K562 (cell line): ENCODE data around the gene NRARP. TPM values are rescaled to one million over a fixed set of nuclear protein-coding genes. Genes with fewer than 3 reads are reported as not detected.

Experiments used
- BDP1 ChIP-seq: IDR thresholded peaks from 3 replicates; pipeline ENCODE4 v1.6.1; 2011; ENCODE audit not compliant: insufficient read length, insufficient read depth
- BMI1 ChIP-seq: fragments of 150-350 bp; IDR thresholded peaks from 2 replicates; pipeline ENCODE4 v1.6.1; 2014; ENCODE audit warnings: low read length
- CC2D1A ChIP-seq: fragments of 450-650 bp; IDR thresholded peaks from 2 replicates; pipeline ENCODE4 v1.6.1; 2017; ENCODE audit warnings: mild to moderate bottlenecking
- ETV1 ChIP-seq: fragments of 450-650 bp; conservative IDR thresholded peaks from 2 replicates; pipeline ENCODE4 v1.6.1; 2016; ENCODE audit warnings: missing genetic modification characterization, control low read depth, low read depth, missing compliant biosample characterization
- HMBOX1 ChIP-seq: sonication (generic); IDR thresholded peaks from 2 replicates; pipeline ENCODE4 v1.6.1; 2016
- MNT ChIP-seq, 2 experiments: fragments of 450-650 bp; conservative IDR thresholded peaks; 2 replicates each; pipeline ENCODE4 v1.6.1; 2017; ENCODE audit warnings: mild to moderate bottlenecking in 2 of 2, moderate library complexity in 2 of 2
- POLR2AphosphoS2 ChIP-seq: IDR thresholded peaks from 2 replicates; pipeline ENCODE4 v1.6.1; 2012; ENCODE audit warnings: low read length, improper control_type of control experiment
- RBFOX2 ChIP-seq: fragments of 200-400 bp; formaldehyde crosslinking; IDR thresholded peaks from 2 replicates; pipeline ENCODE4 v1.6.1; 2017; ENCODE audit warnings: low read depth, mild to moderate bottlenecking, low read length, moderate library complexity
- REST ChIP-seq, 2 experiments: fragments of 450-650 bp; formaldehyde crosslinking in 1 of 2; IDR thresholded peaks; 2 replicates each; pipeline versions ENCODE4 v1.4.0 to v1.6.1; 2014 to 2020; ENCODE audit warnings: mild to moderate bottlenecking in 2 of 2, borderline replicate concordance in 1 of 2, low read depth in 1 of 2
- SAFB ChIP-seq: fragments of 200-400 bp; formaldehyde crosslinking; IDR thresholded peaks from 2 replicates; pipeline ENCODE4 v1.6.1; 2017; ENCODE audit warnings: low read depth, low read length, borderline replicate concordance
- SMAD2 ChIP-seq: fragments of 150-350 bp; IDR thresholded peaks from 2 replicates; pipeline ENCODE4 v1.6.1; 2014; ENCODE audit warnings: low read depth, mild to moderate bottlenecking, low read length
- SMAD4 ChIP-seq: fragments of 250-450 bp; sonication (Bioruptor Pico); conservative IDR thresholded peaks from 2 replicates; pipeline ENCODE4 v1.8.0; 2021; ENCODE audit warnings: inconsistent platforms, mild to moderate bottlenecking, moderate library complexity
- ZNF175 ChIP-seq: fragments of 200-800 bp; sonication (Bioruptor generic); IDR thresholded peaks from 2 replicates; pipeline ENCODE4 v1.6.1; 2016; ENCODE audit warnings: low read depth, mild to moderate bottlenecking, missing genetic modification characterization, missing compliant biosample characterization
- ZNF449 ChIP-seq: fragments of 250-450 bp; sonication (Bioruptor Pico); IDR thresholded peaks from 2 replicates; pipeline ENCODE4 v1.8.0; 2022; ENCODE audit warnings: moderate library complexity, mild to moderate bottlenecking, inconsistent platforms
- ZNF77 ChIP-seq: fragments of 250-450 bp; sonication (Bioruptor Pico); IDR thresholded peaks from 2 replicates; pipeline ENCODE4 v1.5.0; 2020
- polyA plus RNA-seq, 8 experiments: library from polyadenylated mRNA; depleted of rRNA in 4 of 8; stranded (reverse) in 5 of 8; unstranded in 3 of 8; fragments of >200 nt; fragmentation: Nextera tagmentation in 2 of 8; fragmentation: Illumina TruSeq in 1 of 8; extraction: Ambion mirVana in 2 of 8; extraction: Trizol in 1 of 8; gene quantifications; 2 replicates each; pipeline versions ENCODE4 v1.2.1 to v1.2.3, GENCODE V29; 2011 to 2014; ENCODE audit warnings: inconsistent platforms in 1 of 8, missing spikeins in 1 of 8
- total RNA-seq, 7 experiments: library from RNA; depleted of rRNA in 6 of 7; stranded (reverse); fragments of >200 nt in 6 of 7; fragmentation: Illumina TruSeq in 2 of 7; extraction: Trizol in 2 of 7; gene quantifications; 2 replicates each; pipeline versions ENCODE4 v1.2.1 to v1.2.3, GENCODE V29; 2011 to 2021; ENCODE audit warnings: low replicate concordance in 1 of 7

NRARP gene
- total and polyA plus RNA-seq, 9 of the 15 experiments (the other 6 are each of a cell fraction or from before 2014, with no cell fraction given): 2.0 to 24.5 (median 7.2) TPM; not detected in 2

GRCh38 chr9:137286975-137287383, 15.1 kb downstream of the NRARP start (continued):
- TF ChIP-seq REST (IDR thresholded peaks at IDR 0.05; ENCODE audit: borderline replicate concordance) (peak; percentile 68; the same call in 1 of the 2 replicates), REST (CRISPR knock-in tag; IDR thresholded peaks at IDR 0.05; ENCODE audit: low read depth) (no peak), CC2D1A (peak; percentile 43; the same call in 1 of the 2 replicates), SMAD2 (no peak), POLR2AphosphoS2 (no peak), SMAD4 (CRISPR knock-in tag) (no peak), HMBOX1 (no peak), MNT (conservative IDR thresholded peaks at IDR 0.05) (peak; percentile 62 to 78; a peak in 3 of 4 replicates), BDP1 (no peak), ZNF77 (no peak), ETV1 (tag) (no peak), ZNF175 (CRISPR knock-in tag) (no peak), SAFB (no peak), ZNF449 (no peak), BMI1 (no peak), RBFOX2 (no peak)
